NCI-H82 (cell line): ENCODE measurements around the gene ZNF79.

Experiments used
- DNase-seq: peaks from one replicate; lab custom pipeline; 2025; lab: John Stamatoyannopoulos, UW

ZNF79 gene

GRCh38 chr9:127426756-127427155 is 2.6 kb downstream of the ZNF79 start:
- DNase-seq, result no peak

GRCh38 chr9:127428348-127428747 is 4.2 kb downstream of the ZNF79 start:
- peak; percentile 41 for DNase-seq

- no peak for DNase-seq
These were observed 6.2 kb downstream of the ZNF79 start for GRCh38 chr9:127430415-127430814.

GRCh38 chr9:127437497-127438264 is 13.5 kb downstream of the ZNF79 start:
- DNase-seq, result no peak

GRCh38 chr9:127438394-127438793 is 14.2 kb downstream of the ZNF79 start:
- DNase-seq, result no peak

GRCh38 chr9:127444283-127444920 is 20.2 kb downstream of the ZNF79 start:
- peak; percentile 55 for DNase-seq

GRCh38 chr9:127444921-127445850 is 21.0 kb downstream of the ZNF79 start:
- DNase-seq, result peak; percentile 60

- DNase-seq, result peak; percentile 59
These were observed 21.9 kb downstream of the ZNF79 start for GRCh38 chr9:127445851-127446712.

- DNase-seq, result peak; percentile 46
These were observed 22.7 kb downstream of the ZNF79 start for GRCh38 chr9:127446713-127447415.

GRCh38 chr9:127447416-127448111 is 23.4 kb downstream of the ZNF79 start:
- no peak for DNase-seq

GRCh38 chr9:127448112-127448805 is 24.1 kb downstream of the ZNF79 start:
- no peak for DNase-seq

- no peak for DNase-seq
These were observed 25.3 kb downstream of the ZNF79 start for GRCh38 chr9:127449332-127449966.

GRCh38 chr9:127450243-127450760 is 26.1 kb downstream of the ZNF79 start:
- peak; percentile 43 for DNase-seq

- DNase-seq, result peak; percentile 96
These were observed 26.8 kb downstream of the ZNF79 start, which contains the start of the genes LRSAM1 and RPL12 for GRCh38 chr9:127450830-127451607. TSS of gene LRSAM1 (plus strand) at chr9:127451510. CDS start at chr9:127454528, 3,018 bp downstream. TSS of gene RPL12 (minus strand) at chr9:127451406. CDS start at chr9:127451317, 89 bp downstream.

GRCh38 chr9:127451608-127451857 is 27.4 kb downstream of the ZNF79 start:
- no peak for DNase-seq

GRCh38 chr9:127451858-127452656 is 27.9 kb downstream of the ZNF79 start:
- peak; percentile 63 for DNase-seq

- DNase-seq, result no peak
These were observed 28.5 kb downstream of the ZNF79 start for GRCh38 chr9:127452691-127453090.
